KMS-11 (cell line): ENCODE results near the gene ADD1.

ENCODE experiments used
- H2AFZ ChIP-seq: fragments of 200-600 bp; sonication (generic); 2 replicates; pipeline ENCODE4 v1.6.1; 2016; ENCODE audit warnings: antibody characterized with exemption, mixed run types, low read depth
- H3K27ac ChIP-seq: fragments of 200-600 bp; sonication (generic); 2 replicates; pipeline ENCODE4 v1.6.1; 2016; ENCODE audit warnings: mild to moderate bottlenecking, mixed run types
- H3K27me3 ChIP-seq: fragments of 200-600 bp; sonication (generic); 2 replicates; pipeline ENCODE4 v1.6.1; 2017; ENCODE audit warnings: mild to moderate bottlenecking, low read depth, mixed run types, moderate library complexity; ENCODE audit not compliant: insufficient read depth
- H3K36me3 ChIP-seq: fragments of 200-600 bp; sonication (generic); 2 replicates; pipeline ENCODE4 v1.6.1; 2017; ENCODE audit warnings: mild to moderate bottlenecking, mixed run types; ENCODE audit not compliant: insufficient read depth
- H3K4me1 ChIP-seq: fragments of 200-600 bp; sonication (generic); 2 replicates; pipeline ENCODE4 v1.6.1; 2016; ENCODE audit warnings: mild to moderate bottlenecking, low read depth, mixed run types; ENCODE audit not compliant: poor library complexity, severe bottlenecking
- H3K4me2 ChIP-seq: fragments of 200-600 bp; sonication (generic); 2 replicates; pipeline ENCODE4 v1.7.0; 2016; ENCODE audit warnings: mild to moderate bottlenecking, mixed run types
- H3K4me3 ChIP-seq: fragments of 200-600 bp; sonication (generic); IDR thresholded peaks from 2 replicates; pipeline ENCODE4 v1.6.1; 2017; ENCODE audit warnings: low read depth, low read length, mixed read lengths; ENCODE audit not compliant: insufficient read depth
- H3K79me2 ChIP-seq: fragments of 200-600 bp; sonication (generic); 2 replicates; pipeline ENCODE4 v1.6.1; 2016; ENCODE audit warnings: low read depth, mixed run types; ENCODE audit not compliant: insufficient read depth
- H3K9ac ChIP-seq: fragments of 200-600 bp; sonication (generic); 2 replicates; pipeline ENCODE4 v1.6.1; 2016; ENCODE audit warnings: mild to moderate bottlenecking, mixed run types
- H4K20me1 ChIP-seq: fragments of 200-600 bp; sonication (generic); 2 replicates; pipeline ENCODE4 v1.6.1; 2016; ENCODE audit warnings: mild to moderate bottlenecking, mixed run types; ENCODE audit not compliant: insufficient read depth
- CTCF ChIP-seq: fragments of 200-600 bp; sonication (generic); conservative IDR thresholded peaks from 2 replicates; pipeline ENCODE4 v1.6.1; 2017; ENCODE audit warnings: low read depth, mild to moderate bottlenecking, antibody characterized with exemption, low read length, moderate library complexity, mixed read lengths

Gene ADD1

DNA sequence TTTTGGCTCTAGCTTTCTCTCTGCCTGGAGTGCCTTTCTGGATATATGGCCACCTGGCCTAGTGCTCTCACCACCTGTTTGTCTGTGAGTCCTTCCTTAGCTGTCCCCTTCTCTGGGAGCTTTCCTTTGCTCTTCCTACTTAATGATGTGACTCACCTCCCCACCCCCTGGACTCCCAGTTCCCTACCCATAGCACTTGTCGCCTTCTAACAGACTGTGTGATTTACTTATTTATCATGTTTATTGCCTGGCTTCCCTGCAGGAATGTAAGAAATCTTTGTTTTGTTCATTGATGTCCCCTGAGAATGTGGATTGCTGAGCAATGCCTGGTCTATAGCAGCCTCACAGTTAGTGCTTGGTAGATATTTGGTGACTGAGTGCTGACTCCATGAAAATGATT is 18.9 kb downstream of the ADD1 start:
- H3K27me3 ChIP-seq = no peaks in the 10 kb centered on the region
- H3K4me3 ChIP-seq = no peak overlapping the region
- peaks cover 28% of the 10 kb centered on the region for H3K4me1 ChIP-seq
- TF ChIP-seq CTCF = no peak
- no peaks in the 10 kb centered on the region for H3K36me3 ChIP-seq
- no peak overlapping the region for H3K27ac ChIP-seq
- H2AFZ ChIP-seq = no peak overlapping the region
- 0 out of 2 replicates have a peak, but pooled peaks cover 3% of the 10 kb centered on the region for H4K20me1 ChIP-seq
- H3K79me2 ChIP-seq = peaks cover 14% of the 10 kb centered on the region; the same call in 1 of the 2 replicates
- peak overlapping the region; percentile 22; the same call in 1 of the 2 replicates for H3K4me2 ChIP-seq
- no peak overlapping the region for H3K9ac ChIP-seq

- Histone ChIP-seq H3K79me2 (peaks cover 14% of the 10 kb centered on the region; the same call in 1 of the 2 replicates), H4K20me1 (0 out of 2 replicates have a peak, but pooled peaks cover 3% of the 10 kb centered on the region), H2AFZ (no peak overlapping the region), H3K4me3 (no peak overlapping the region), H3K27ac (no peak overlapping the region), H3K9ac (no peak overlapping the region), H3K4me1 (peaks cover 24% of the 10 kb centered on the region), H3K4me2 (no peak overlapping the region), H3K36me3 (no peaks in the 10 kb centered on the region), H3K27me3 (no peaks in the 10 kb centered on the region)
- no peak for TF ChIP-seq CTCF
Observed at GRCh38 chr4:2863649-2864048, 20.0 kb downstream of the ADD1 start.

DNA sequence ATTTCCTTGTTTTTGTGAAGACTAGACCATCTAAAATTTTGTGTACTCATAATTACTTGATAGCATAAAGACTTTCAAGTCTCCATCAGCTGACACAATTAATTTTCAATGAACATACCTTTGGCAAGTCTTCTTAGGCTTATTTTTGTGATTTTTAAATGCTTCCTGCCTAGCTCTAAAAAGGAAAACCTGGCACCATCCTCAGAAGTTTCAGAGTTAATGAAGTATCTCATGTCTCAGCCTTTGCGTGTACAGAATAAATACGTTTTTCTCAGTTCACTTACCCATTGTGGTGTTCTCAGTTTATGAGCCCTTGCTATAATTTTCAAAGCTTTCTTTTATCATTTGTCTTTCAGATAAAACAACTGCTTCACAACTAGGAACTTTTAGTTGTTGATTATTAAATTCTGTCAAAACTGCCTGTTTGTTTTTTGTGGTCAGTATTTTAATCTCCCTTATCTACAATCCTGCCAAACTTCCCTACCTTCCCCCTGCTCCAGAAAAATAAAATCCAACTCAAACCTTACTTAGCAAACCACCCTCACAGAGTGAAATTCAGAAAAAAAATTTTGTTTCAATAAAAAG is 21.6 kb downstream of the ADD1 start:
- H3K27me3 ChIP-seq = no peaks in the 10 kb centered on the region
- H3K9ac ChIP-seq = no peak overlapping the region
- TF ChIP-seq CTCF = no peak
- peaks cover 14% of the 10 kb centered on the region; the same call in 1 of the 2 replicates for H3K79me2 ChIP-seq
- H3K4me2 ChIP-seq = no peak overlapping the region
- no peaks in the 10 kb centered on the region for H3K36me3 ChIP-seq
- H4K20me1 ChIP-seq = 0 out of 2 replicates have a peak, but pooled peaks cover 3% of the 10 kb centered on the region
- no peak overlapping the region for H3K4me3 ChIP-seq
- peaks cover 22% of the 10 kb centered on the region for H3K4me1 ChIP-seq
- no peak overlapping the region for H3K27ac ChIP-seq
- no peak overlapping the region for H2AFZ ChIP-seq

DNA sequence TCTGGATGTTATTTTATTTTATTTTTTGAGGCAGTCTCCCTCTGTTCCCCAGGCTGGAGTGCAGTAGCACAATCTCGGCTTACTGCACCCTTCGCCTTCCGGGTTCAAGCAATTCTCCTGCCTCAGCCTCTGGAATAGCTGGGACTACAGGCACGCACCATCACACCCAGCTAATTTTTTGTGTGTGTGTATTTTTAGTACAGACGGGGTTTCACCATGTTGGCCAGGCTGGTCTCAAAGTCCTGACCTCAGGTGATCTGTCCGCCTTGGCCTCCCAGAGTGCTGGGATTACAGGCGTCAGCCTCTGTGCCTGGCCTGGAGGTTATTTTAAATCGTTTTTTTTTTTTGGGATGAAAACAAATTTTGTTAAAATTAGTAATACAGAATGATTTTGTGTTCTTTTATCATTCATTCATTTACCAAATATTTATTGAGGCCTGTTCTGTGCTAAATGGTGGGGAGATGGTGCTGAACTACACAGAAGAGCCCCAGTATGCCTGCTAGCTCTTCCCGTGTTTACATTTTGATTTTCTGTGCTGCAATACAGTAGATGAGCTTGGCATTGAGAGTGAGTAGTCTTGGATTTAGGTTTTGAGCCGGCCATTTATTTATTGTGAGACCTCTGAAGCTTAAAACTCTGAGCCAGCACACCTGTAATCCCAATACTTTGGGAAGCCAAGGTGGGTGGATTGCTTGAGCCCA is 22.7 kb downstream of the ADD1 start:
- Histone ChIP-seq H3K9ac (no peak overlapping the region), H3K27me3 (no peaks in the 10 kb centered on the region), H3K4me3 (no peak overlapping the region), H2AFZ (no peak overlapping the region), H3K4me2 (no peak overlapping the region), H4K20me1 (no peaks in the 10 kb centered on the region), H3K79me2 (peaks cover 14% of the 10 kb centered on the region; the same call in 1 of the 2 replicates), H3K36me3 (no peaks in the 10 kb centered on the region), H3K27ac (no peak overlapping the region), H3K4me1 (peaks cover 20% of the 10 kb centered on the region)
- no peak for TF ChIP-seq CTCF
